Activated naive CD4-positive, alpha-beta T cell treated with anti-CD3 and anti-CD28 coated beads, Interleukin-2, amount 50 U/mL, for 24 hours (primary cell): ENCODE data around the gene QTRT2.

Experiments used
- H3K27ac Mint-ChIP-seq: one replicate; pipeline ENCODE4 v1.8.0; 2021; ENCODE audit warnings: mild to moderate bottlenecking, mixed read lengths
- H3K27me3 Mint-ChIP-seq: one replicate; pipeline ENCODE4 v1.8.0; 2021; ENCODE audit warnings: mixed read lengths
- H3K36me3 Mint-ChIP-seq: one replicate; pipeline ENCODE4 v1.8.0; 2021; ENCODE audit warnings: mixed read lengths
- H3K4me1 Mint-ChIP-seq: one replicate; pipeline ENCODE4 v1.8.0; 2021; ENCODE audit warnings: mixed read lengths
- H3K4me3 Mint-ChIP-seq: one replicate; pipeline ENCODE4 v1.8.0; 2021; ENCODE audit warnings: mild to moderate bottlenecking, mixed read lengths
- H3K9me3 Mint-ChIP-seq: one replicate; pipeline ENCODE4 v1.8.0; 2021; ENCODE audit warnings: mixed read lengths

Gene QTRT2

GRCh38 chr3:114056130-114057010, at the start of gene QTRT2, which contains the start of gene CCDC191:
TSS of gene QTRT2 (plus strand) at chr3:114056737. CDS start at chr3:114065258, 8,521 bp downstream.
TSS of gene CCDC191 (minus strand) at chr3:114056526. CDS start at chr3:114056466, 60 bp downstream.
- Mint-ChIP-seq H3K4me3 (peak within 1 kb of the TSS; percentile 95), H3K27ac (peak within 1 kb of the TSS; percentile 98), H3K36me3 (peaks cover 5% of the 10 kb centered on the region), H3K9me3 (no peaks in the 10 kb centered on the region), H3K4me1 (peaks cover 50% of the 10 kb centered on the region), H3K27me3 (no peaks in the 10 kb centered on the region)

DNA sequence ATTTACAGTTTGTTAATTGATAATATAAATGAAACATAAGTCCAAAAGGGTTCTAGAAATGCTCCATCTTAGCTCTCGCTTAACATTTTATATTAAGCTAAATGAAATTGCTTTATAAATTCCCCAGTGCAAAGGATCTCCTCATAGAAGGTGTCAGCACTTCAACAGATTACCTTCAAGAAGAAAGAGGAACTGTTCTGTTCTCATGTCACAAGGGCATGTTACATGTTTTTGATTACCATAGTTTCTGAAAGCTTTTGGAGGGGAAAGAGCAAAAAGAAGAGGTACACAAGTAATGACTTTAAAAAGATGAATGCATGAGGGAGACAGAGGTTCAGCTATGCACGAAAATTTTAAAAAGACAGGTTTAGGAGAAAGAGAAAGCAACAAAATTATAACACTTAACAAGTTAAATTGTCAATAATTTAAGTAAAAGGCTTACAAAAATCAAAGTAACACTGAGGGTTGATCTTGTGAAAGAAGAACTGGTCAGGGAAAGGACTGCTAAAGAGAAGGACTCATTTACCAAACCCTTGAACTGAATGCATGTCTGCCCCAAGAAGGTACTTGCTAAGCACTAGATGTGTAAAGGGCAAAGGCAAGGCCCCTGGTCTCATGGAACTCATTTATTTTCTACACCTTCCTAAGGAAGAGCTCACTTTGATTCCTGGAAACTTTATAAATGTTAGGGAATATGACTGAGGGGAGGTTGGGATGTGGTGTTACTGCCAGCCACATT, 45.3 kb upstream of the QTRT2 start:
- H3K36me3 Mint-ChIP-seq = peaks cover 3% of the 10 kb centered on the region
- no peak overlapping the region for H3K27ac Mint-ChIP-seq
- H3K9me3 Mint-ChIP-seq = no peaks in the 10 kb centered on the region
- no peak overlapping the region for H3K4me3 Mint-ChIP-seq
- no peaks in the 10 kb centered on the region for H3K27me3 Mint-ChIP-seq
- H3K4me1 Mint-ChIP-seq = no peaks in the 10 kb centered on the region

GRCh38 chr3:114014211-114014610, 42.3 kb upstream of the QTRT2 start:
- Mint-ChIP-seq H3K4me1 (no peaks in the 10 kb centered on the region), H3K27ac (no peak overlapping the region), H3K27me3 (no peaks in the 10 kb centered on the region), H3K4me3 (no peak overlapping the region), H3K9me3 (no peaks in the 10 kb centered on the region), H3K36me3 (peaks cover 5% of the 10 kb centered on the region)

- no peaks in the 10 kb centered on the region for H3K4me1 Mint-ChIP-seq
- no peaks in the 10 kb centered on the region for H3K9me3 Mint-ChIP-seq
- H3K27ac Mint-ChIP-seq = no peak overlapping the region
- H3K36me3 Mint-ChIP-seq = peaks cover 2% of the 10 kb centered on the region
- H3K4me3 Mint-ChIP-seq = no peak overlapping the region
- H3K27me3 Mint-ChIP-seq = no peaks in the 10 kb centered on the region
These were observed 37.1 kb upstream of the QTRT2 start for GRCh38 chr3:114019486-114019885.

- Mint-ChIP-seq H3K4me1 (no peaks in the 10 kb centered on the region), H3K27ac (no peak overlapping the region), H3K36me3 (peaks cover 4% of the 10 kb centered on the region), H3K27me3 (no peaks in the 10 kb centered on the region), H3K9me3 (no peaks in the 10 kb centered on the region), H3K4me3 (no peak overlapping the region)
These were observed 35.6 kb upstream of the QTRT2 start for GRCh38 chr3:114020907-114021306.

GRCh38 chr3:114022145-114022802, 34.3 kb upstream of the QTRT2 start:
- H3K4me3 Mint-ChIP-seq = no peak overlapping the region
- no peaks in the 10 kb centered on the region for H3K9me3 Mint-ChIP-seq
- no peak overlapping the region for H3K27ac Mint-ChIP-seq
- peaks cover 10% of the 10 kb centered on the region for H3K36me3 Mint-ChIP-seq
- H3K4me1 Mint-ChIP-seq = no peaks in the 10 kb centered on the region
- H3K27me3 Mint-ChIP-seq = no peaks in the 10 kb centered on the region

- Mint-ChIP-seq H3K9me3 (no peaks in the 10 kb centered on the region), H3K4me3 (no peak overlapping the region), H3K36me3 (peaks cover 10% of the 10 kb centered on the region), H3K27ac (no peak overlapping the region), H3K4me1 (no peaks in the 10 kb centered on the region), H3K27me3 (no peaks in the 10 kb centered on the region)
These were observed 31.1 kb upstream of the QTRT2 start for GRCh38 chr3:114025451-114025850.

GRCh38 chr3:114026331-114026730, 30.2 kb upstream of the QTRT2 start:
- Mint-ChIP-seq H3K9me3 (no peaks in the 10 kb centered on the region), H3K27ac (no peak overlapping the region), H3K36me3 (peaks cover 12% of the 10 kb centered on the region), H3K4me3 (no peak overlapping the region), H3K4me1 (no peaks in the 10 kb centered on the region), H3K27me3 (no peaks in the 10 kb centered on the region)

DNA sequence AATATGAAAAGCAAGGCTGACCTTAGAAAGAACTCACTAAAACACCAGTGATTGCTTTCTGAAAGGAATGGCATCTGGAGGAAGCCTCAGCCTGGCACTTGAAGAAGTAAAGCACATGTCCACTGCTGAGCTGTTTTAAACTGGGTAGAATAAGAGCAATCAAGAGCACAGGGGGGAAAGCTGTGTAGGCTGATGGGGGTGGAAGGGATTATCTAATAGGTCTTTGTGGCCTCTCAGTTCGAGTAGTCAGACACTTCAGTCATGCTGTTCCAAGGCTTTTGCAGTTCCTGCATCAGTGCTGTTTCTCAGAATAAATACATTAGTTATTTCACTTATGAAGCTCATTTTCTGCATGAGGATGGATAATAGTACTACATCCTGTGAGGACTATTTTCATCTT, 22.8 kb upstream of the QTRT2 start:
- Mint-ChIP-seq H3K27me3 (no peaks in the 10 kb centered on the region), H3K36me3 (peaks cover 17% of the 10 kb centered on the region), H3K4me3 (no peak overlapping the region), H3K9me3 (no peaks in the 10 kb centered on the region), H3K4me1 (no peaks in the 10 kb centered on the region), H3K27ac (no peak overlapping the region)

- no peaks in the 10 kb centered on the region for H3K4me1 Mint-ChIP-seq
- no peaks in the 10 kb centered on the region for H3K9me3 Mint-ChIP-seq
- peaks cover 15% of the 10 kb centered on the region for H3K36me3 Mint-ChIP-seq
- H3K27ac Mint-ChIP-seq = no peak overlapping the region
- no peak overlapping the region for H3K4me3 Mint-ChIP-seq
- H3K27me3 Mint-ChIP-seq = no peaks in the 10 kb centered on the region
These were observed 22.3 kb upstream of the QTRT2 start for GRCh38 chr3:114034211-114034610.

GRCh38 chr3:114034787-114035545, 21.6 kb upstream of the QTRT2 start:
- peaks cover 15% of the 10 kb centered on the region for H3K36me3 Mint-ChIP-seq

DNA sequence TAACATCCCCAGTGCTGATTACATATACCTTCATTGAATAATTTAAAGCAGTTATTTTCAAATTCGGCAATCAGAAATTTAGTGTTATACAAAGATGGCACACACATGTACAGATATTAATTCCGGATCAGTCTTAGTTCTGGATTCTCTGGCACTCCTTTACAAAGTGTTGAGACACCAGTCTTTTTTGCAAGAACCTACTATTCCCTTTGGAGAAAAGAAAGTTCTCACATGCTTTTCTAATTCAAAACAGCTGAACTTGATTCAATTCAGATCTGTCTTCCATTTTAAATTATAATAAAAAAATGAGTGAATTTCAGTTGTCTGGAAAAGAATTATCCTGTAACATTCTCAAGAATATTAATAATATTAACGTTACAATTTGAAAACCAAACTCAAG, 20.6 kb upstream of the QTRT2 start:
- H3K4me1 Mint-ChIP-seq = no peaks in the 10 kb centered on the region
- no peak overlapping the region for H3K4me3 Mint-ChIP-seq
- no peak overlapping the region for H3K27ac Mint-ChIP-seq
- no peaks in the 10 kb centered on the region for H3K9me3 Mint-ChIP-seq
- peaks cover 14% of the 10 kb centered on the region for H3K36me3 Mint-ChIP-seq
- no peaks in the 10 kb centered on the region for H3K27me3 Mint-ChIP-seq

More at GRCh38 chr3:114034787-114035545, 21.6 kb upstream of the QTRT2 start:
- no peaks in the 10 kb centered on the region for H3K9me3 Mint-ChIP-seq
- no peak overlapping the region for H3K27ac Mint-ChIP-seq
- no peaks in the 10 kb centered on the region for H3K27me3 Mint-ChIP-seq
- H3K4me1 Mint-ChIP-seq = no peaks in the 10 kb centered on the region
- no peak overlapping the region for H3K4me3 Mint-ChIP-seq

DNA sequence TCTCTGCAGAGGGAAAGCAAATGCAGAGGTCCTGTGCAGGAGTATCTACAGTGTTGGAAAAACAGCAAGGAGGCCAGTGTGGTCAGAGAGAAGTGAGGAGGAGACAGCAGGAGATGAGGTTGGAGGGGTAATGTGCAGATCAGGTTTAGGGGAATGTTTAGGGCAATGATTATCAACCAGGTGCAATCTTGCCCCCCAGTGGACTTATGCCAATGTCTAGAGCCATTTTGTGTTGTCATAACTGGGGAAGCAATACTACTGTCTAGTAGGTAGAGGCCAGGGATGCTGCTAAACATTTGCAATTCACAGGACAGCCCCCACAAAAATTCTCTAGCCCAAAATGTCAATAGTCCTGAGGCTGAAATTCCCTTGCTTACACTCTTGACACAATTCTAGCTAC, 13.3 kb upstream of the QTRT2 start:
- Mint-ChIP-seq H3K36me3 (peaks cover 5% of the 10 kb centered on the region), H3K9me3 (no peaks in the 10 kb centered on the region), H3K27ac (no peak overlapping the region), H3K4me3 (no peak overlapping the region), H3K4me1 (no peaks in the 10 kb centered on the region), H3K27me3 (no peaks in the 10 kb centered on the region)

- Mint-ChIP-seq H3K9me3 (no peaks in the 10 kb centered on the region), H3K4me1 (peaks cover 10% of the 10 kb centered on the region), H3K27me3 (no peaks in the 10 kb centered on the region), H3K36me3 (peaks cover 2% of the 10 kb centered on the region), H3K4me3 (no peak overlapping the region), H3K27ac (no peak overlapping the region)
These were observed 4.3 kb upstream of the QTRT2 start for GRCh38 chr3:114052216-114052615.

DNA sequence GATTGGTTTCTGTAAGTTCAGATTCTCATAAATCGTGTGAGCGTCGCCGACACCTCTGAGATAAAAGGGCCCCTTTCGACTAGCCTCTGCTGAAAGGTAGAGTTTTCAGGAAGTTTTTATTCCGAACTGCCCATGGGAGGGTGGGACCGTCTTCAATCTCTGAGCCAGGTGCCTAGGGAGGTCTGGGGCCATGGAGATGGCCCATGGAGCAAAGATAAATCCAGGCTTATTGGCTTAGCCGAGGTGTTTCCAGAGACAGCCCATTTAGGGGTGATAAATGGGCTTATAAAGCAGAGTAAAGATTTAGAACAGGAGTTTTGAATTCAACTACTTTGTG, 442 bp downstream of the QTRT2 start:
- H3K9me3 Mint-ChIP-seq = no peaks in the 10 kb centered on the region
- peak overlapping the region; percentile 95 for H3K4me3 Mint-ChIP-seq
- H3K27me3 Mint-ChIP-seq = no peaks in the 10 kb centered on the region
- peak overlapping the region; percentile 98 for H3K27ac Mint-ChIP-seq
- H3K36me3 Mint-ChIP-seq = peaks cover 5% of the 10 kb centered on the region
- peaks cover 55% of the 10 kb centered on the region for H3K4me1 Mint-ChIP-seq
